ENCODE results near the gene PTGDR.

DNA sequence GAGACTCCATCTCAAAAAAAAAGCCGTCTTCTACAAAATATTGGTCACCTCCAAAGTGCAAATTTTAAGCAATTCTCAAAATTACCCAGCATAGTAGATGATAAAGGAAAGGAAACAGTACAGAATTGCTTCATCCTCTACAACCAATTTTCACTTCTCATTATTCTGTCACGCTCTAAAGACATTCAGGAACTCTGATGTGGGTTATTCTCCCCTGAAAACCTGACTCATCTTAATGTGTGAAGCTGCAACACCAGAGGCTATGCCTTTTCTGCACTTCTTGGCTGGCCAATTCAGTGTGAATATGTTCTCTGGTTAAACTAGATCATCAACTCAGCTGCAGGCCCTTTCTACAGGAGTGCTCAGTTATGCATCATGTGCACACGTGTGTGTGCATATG, 57.6 kb downstream of the PTGDR start:
- TF ChIP-seq POLR2A (IDR thresholded peaks at IDR 0.05; ENCODE audit: low read depth, low read length) (no peak), POLR2AphosphoS5 (IDR thresholded peaks at IDR 0.05; ENCODE audit: low read depth, low read length) (no peak)

All from GM12892 (cell line).